IPS-20b (cell line): ENCODE results near the gene PTPN3.

Source experiments
- H3K27ac ChIP-seq: one replicate; pipeline ENCODE4 v1.5.1; 2013; ENCODE audit warnings: low read length
- H3K27me3 ChIP-seq: 2 replicates; pipeline ENCODE4 v1.6.1; 2013; ENCODE audit warnings: mild to moderate bottlenecking, low read length, inconsistent platforms; ENCODE audit not compliant: insufficient read depth
- H3K36me3 ChIP-seq: 2 replicates; pipeline ENCODE4 v1.6.1; 2013; ENCODE audit warnings: low read depth, mild to moderate bottlenecking, inconsistent platforms, low read length, moderate library complexity; ENCODE audit not compliant: insufficient read depth
- H3K4me1 ChIP-seq: 2 replicates; pipeline ENCODE4 v1.6.1; 2013; ENCODE audit warnings: mild to moderate bottlenecking, control low read depth, inconsistent platforms, low read length, moderate library complexity; ENCODE audit not compliant: insufficient read depth
- H3K4me3 ChIP-seq: 2 replicates; pipeline ENCODE4 v1.5.1; 2013; ENCODE audit warnings: mild to moderate bottlenecking, low read length, inconsistent platforms
- H3K9ac ChIP-seq: 2 replicates; pipeline ENCODE4 v1.6.1; 2013; ENCODE audit warnings: low read depth, mild to moderate bottlenecking, inconsistent platforms, low read length, moderate library complexity
- H3K9me3 ChIP-seq: 2 replicates; pipeline ENCODE4 v1.6.1; 2013; ENCODE audit warnings: mild to moderate bottlenecking, low read depth, low read length, inconsistent platforms; ENCODE audit not compliant: insufficient read depth

Gene PTPN3

GRCh38 chr9:109482391-109482916 lies 15.7 kb downstream of the PTPN3 start:
- Histone ChIP-seq H3K9ac (no peak overlapping the region), H3K9me3 (no peaks in the 10 kb centered on the region), H3K27ac (no peak overlapping the region), H3K27me3 (no peaks in the 10 kb centered on the region), H3K36me3 (no peaks in the 10 kb centered on the region), H3K4me1 (peaks cover 4% of the 10 kb centered on the region), H3K4me3 (no peak overlapping the region)

GRCh38 chr9:109481856-109482255 lies 16.3 kb downstream of the PTPN3 start:
- no peaks in the 10 kb centered on the region for H3K36me3 ChIP-seq
- no peaks in the 10 kb centered on the region for H3K9me3 ChIP-seq
- no peaks in the 10 kb centered on the region for H3K4me1 ChIP-seq
- no peak overlapping the region for H3K27ac ChIP-seq
- no peaks in the 10 kb centered on the region for H3K27me3 ChIP-seq
- no peak overlapping the region for H3K4me3 ChIP-seq
- no peak overlapping the region for H3K9ac ChIP-seq

- Histone ChIP-seq H3K36me3 (no peaks in the 10 kb centered on the region), H3K9ac (no peak overlapping the region), H3K27me3 (no peaks in the 10 kb centered on the region), H3K9me3 (no peaks in the 10 kb centered on the region), H3K27ac (no peak overlapping the region), H3K4me1 (no peaks in the 10 kb centered on the region), H3K4me3 (no peak overlapping the region)
Measured at GRCh38 chr9:109479822-109480221, 18.3 kb downstream of the PTPN3 start.

- H3K9ac ChIP-seq: no peak overlapping the region
- no peak overlapping the region for H3K27ac ChIP-seq
- H3K9me3 ChIP-seq: no peaks in the 10 kb centered on the region
- H3K36me3 ChIP-seq: no peaks in the 10 kb centered on the region
- H3K27me3 ChIP-seq: no peaks in the 10 kb centered on the region
- no peaks in the 10 kb centered on the region for H3K4me1 ChIP-seq
- H3K4me3 ChIP-seq: no peak overlapping the region
Measured at GRCh38 chr9:109478665-109479380, 19.3 kb downstream of the PTPN3 start.

GRCh38 chr9:109478051-109478563 lies 20.0 kb downstream of the PTPN3 start:
- no peak overlapping the region for H3K9ac ChIP-seq
- no peaks in the 10 kb centered on the region for H3K9me3 ChIP-seq
- H3K27me3 ChIP-seq: no peaks in the 10 kb centered on the region
- H3K36me3 ChIP-seq: no peaks in the 10 kb centered on the region
- H3K4me3 ChIP-seq: no peak overlapping the region
- no peaks in the 10 kb centered on the region for H3K4me1 ChIP-seq
- H3K27ac ChIP-seq: no peak overlapping the region

- H3K4me3 ChIP-seq: no peak overlapping the region
- no peak overlapping the region for H3K9ac ChIP-seq
- no peaks in the 10 kb centered on the region for H3K36me3 ChIP-seq
- no peaks in the 10 kb centered on the region for H3K27me3 ChIP-seq
- no peaks in the 10 kb centered on the region for H3K4me1 ChIP-seq
- H3K27ac ChIP-seq: no peak overlapping the region
- no peaks in the 10 kb centered on the region for H3K9me3 ChIP-seq
Measured at GRCh38 chr9:109477258-109478050, 20.7 kb downstream of the PTPN3 start.

- Histone ChIP-seq H3K4me3 (no peak overlapping the region), H3K9ac (no peak overlapping the region), H3K27ac (no peak overlapping the region), H3K4me1 (no peaks in the 10 kb centered on the region), H3K9me3 (no peaks in the 10 kb centered on the region), H3K27me3 (no peaks in the 10 kb centered on the region), H3K36me3 (no peaks in the 10 kb centered on the region)
Measured at GRCh38 chr9:109476642-109477257, 21.4 kb downstream of the PTPN3 start.

GRCh38 chr9:109475526-109475925 lies 22.6 kb downstream of the PTPN3 start:
- no peaks in the 10 kb centered on the region for H3K4me1 ChIP-seq
- H3K27me3 ChIP-seq: no peaks in the 10 kb centered on the region
- no peak overlapping the region for H3K4me3 ChIP-seq

GRCh38 chr9:109474944-109475343 lies 23.2 kb downstream of the PTPN3 start:
- Histone ChIP-seq H3K4me1 (no peaks in the 10 kb centered on the region), H3K27me3 (no peaks in the 10 kb centered on the region), H3K9ac (no peak overlapping the region), H3K27ac (no peak overlapping the region), H3K4me3 (no peak overlapping the region), H3K36me3 (no peaks in the 10 kb centered on the region), H3K9me3 (no peaks in the 10 kb centered on the region)

More at GRCh38 chr9:109475526-109475925, 22.6 kb downstream of the PTPN3 start:
- H3K9me3 ChIP-seq: no peaks in the 10 kb centered on the region
- H3K9ac ChIP-seq: no peak overlapping the region
- H3K27ac ChIP-seq: no peak overlapping the region
- H3K36me3 ChIP-seq: no peaks in the 10 kb centered on the region

- Histone ChIP-seq H3K9me3 (no peaks in the 10 kb centered on the region), H3K4me1 (no peaks in the 10 kb centered on the region), H3K4me3 (no peak overlapping the region), H3K9ac (no peak overlapping the region), H3K36me3 (no peaks in the 10 kb centered on the region), H3K27me3 (no peaks in the 10 kb centered on the region), H3K27ac (no peak overlapping the region)
Measured at GRCh38 chr9:109474170-109474569, 23.9 kb downstream of the PTPN3 start.

- Histone ChIP-seq H3K4me3 (no peak overlapping the region), H3K27me3 (no peaks in the 10 kb centered on the region), H3K4me1 (no peaks in the 10 kb centered on the region), H3K36me3 (no peaks in the 10 kb centered on the region), H3K27ac (no peak overlapping the region), H3K9me3 (no peaks in the 10 kb centered on the region), H3K9ac (no peak overlapping the region)
Measured at GRCh38 chr9:109473329-109473728, 24.8 kb downstream of the PTPN3 start.
